Mesodermal cell (in vitro differentiated cells): ENCODE data around the gene POU2AF1.

Experiments
- H3K27ac ChIP-seq: 2 replicates; pipeline ENCODE4 v1.7.0; 2013; ENCODE audit warnings: mild to moderate bottlenecking, low read depth, low read length, moderate library complexity; ENCODE audit not compliant: severe bottlenecking
- H3K36me3 ChIP-seq: 2 replicates; pipeline ENCODE4 v1.7.1; 2013; ENCODE audit warnings: mild to moderate bottlenecking, low read length, moderate library complexity; ENCODE audit not compliant: control insufficient read depth, insufficient read depth
- H3K4me1 ChIP-seq: one replicate; pipeline ENCODE4 v1.7.1; 2013; ENCODE audit warnings: mild to moderate bottlenecking, low read length; ENCODE audit not compliant: insufficient read depth, control insufficient read depth, poor library complexity, severe bottlenecking
- H3K4me3 ChIP-seq: 2 replicates; pipeline ENCODE4 v1.7.0; 2013; ENCODE audit warnings: low read length, control low read depth, mild to moderate bottlenecking; ENCODE audit not compliant: insufficient read depth, poor library complexity, severe bottlenecking; ENCODE audit errors: extremely low read depth
- H3K9me3 ChIP-seq: 2 replicates; pipeline ENCODE4 v1.7.1; 2013; ENCODE audit warnings: mild to moderate bottlenecking, low read length, moderate library complexity; ENCODE audit not compliant: control insufficient read depth
- WGBS, 2 experiments: methylation state at CpG; one replicate each; pipeline ENCODE4 v1.1.5; 2013; ENCODE audit warnings: missing lambda C conversion rate in 2 of 2; ENCODE audit not compliant: insufficient coverage in 2 of 2; 5-methylcytosine and 5-hydroxymethylcytosine counted together

Gene POU2AF1

DNA sequence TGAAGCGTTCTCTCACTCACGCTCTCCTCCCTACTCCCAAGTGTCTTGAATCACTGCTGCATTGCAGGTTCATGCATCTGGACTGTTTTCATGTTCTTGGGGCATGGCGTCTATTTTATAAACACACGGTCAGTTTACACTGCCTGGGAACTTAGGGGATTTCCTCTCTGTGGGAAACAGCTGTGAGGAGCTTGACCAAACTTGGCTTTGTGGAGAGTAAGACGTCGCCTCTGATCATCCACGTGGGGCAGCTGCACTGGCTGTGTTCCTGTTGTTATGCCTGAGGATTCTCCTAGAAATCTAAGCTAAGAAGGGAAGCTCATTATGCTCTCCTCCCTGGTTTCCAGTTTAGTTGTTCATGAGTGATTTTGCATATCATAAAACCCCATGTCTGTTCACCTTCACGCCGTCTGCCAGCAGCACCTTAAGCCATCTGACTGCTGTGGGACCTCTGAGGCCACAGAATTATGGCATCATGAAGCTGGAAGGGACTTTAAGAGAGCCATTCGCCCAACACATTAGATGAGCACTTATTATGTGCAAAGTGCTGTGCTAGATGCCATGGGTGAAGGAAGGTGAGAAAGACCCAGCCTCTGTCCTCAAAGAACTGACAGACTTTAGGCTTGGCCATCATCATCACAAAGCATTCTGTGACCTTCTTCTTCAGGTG is 38.8 kb upstream of the POU2AF1 start:
- H3K4me3 ChIP-seq, result no peak overlapping the region
- no peaks in the 10 kb centered on the region for H3K36me3 ChIP-seq
- H3K27ac ChIP-seq, result no peak overlapping the region
- no peaks in the 10 kb centered on the region for H3K9me3 ChIP-seq
- no peaks in the 10 kb centered on the region for H3K4me1 ChIP-seq
- 89 to 94% methylated on average over 9 to 10 of the region's 10 CpGs for WGBS, 2 experiments

DNA sequence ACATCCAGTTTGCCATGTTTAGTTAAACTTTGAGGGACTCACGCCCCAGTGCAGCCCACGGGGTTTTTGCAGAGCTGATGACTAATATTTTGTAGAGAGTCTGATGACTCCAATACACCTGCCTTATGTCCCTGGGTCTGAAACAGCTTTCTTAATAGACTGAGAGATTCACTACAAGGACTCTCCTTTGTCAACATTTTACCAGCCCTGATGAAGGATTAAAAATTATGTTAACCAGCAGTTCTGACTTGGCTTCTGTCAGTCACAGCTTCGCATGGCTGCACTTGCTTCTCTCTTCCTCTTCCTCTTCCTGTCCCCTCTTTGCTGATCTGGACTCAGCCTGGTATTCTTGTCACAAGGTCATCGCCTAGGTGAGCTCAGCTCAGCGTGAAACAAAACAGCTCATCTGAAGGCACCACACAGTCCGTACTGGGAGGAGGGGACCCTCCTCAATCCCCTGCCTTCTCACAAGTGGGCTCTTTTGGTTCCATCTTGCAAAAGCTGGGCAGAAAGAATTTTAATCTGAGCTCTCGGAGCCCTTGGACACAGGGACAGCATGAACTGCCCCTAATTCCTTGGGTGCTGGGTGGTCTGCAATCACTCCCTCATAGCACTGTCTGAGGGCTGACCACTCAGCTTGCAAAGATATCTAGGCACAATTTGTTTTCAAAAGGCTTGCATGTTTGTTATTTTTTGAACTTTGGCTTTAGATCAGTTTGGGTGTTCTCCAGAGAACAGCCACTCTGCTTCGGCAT is 38.1 kb upstream of the POU2AF1 start:
- whole genome bisulfite sequencing, 2 experiments, result 78 to 85% methylated on average over 5 of the region's 8 CpGs
- Histone ChIP-seq H3K4me1 (no peaks in the 10 kb centered on the region), H3K36me3 (no peaks in the 10 kb centered on the region), H3K4me3 (no peak overlapping the region), H3K27ac (no peak overlapping the region), H3K9me3 (no peaks in the 10 kb centered on the region)

DNA sequence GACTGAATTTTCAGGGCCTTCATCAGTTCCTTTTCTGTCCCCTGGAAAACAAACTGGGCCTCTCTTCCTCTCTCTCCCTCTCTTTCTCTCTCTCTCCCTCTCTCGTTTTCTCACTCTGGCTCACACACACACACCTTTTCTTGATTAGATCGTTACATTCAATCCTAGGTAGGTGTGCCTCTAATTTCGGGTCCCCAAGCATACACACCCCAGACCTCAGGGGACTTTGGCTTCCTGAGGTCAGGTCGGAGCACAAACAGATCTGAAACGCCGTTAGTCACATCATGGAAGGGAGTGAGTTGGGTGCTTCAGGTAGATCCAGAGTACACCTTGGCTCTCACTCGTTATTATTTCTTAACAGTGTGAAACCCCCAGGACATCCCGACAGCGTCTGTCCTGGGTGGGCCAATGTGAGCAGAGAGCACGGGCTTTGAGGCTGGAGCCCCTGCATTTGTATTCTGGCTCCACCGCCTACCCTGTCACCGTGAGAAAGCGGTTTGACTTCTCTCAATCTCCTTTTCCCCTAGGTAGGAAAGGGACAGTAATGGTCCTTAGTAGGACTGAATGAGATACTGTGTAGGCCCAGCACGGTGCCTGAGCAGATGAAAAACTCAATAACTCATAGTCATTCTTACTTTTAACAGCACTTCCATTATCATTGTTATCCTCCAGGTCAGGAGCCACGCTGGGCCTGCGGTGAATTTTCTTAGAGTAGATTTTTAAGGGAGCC is 37.3 kb upstream of the POU2AF1 start:
- Histone ChIP-seq H3K4me1 (no peaks in the 10 kb centered on the region), H3K4me3 (no peak overlapping the region), H3K36me3 (no peaks in the 10 kb centered on the region), H3K27ac (no peak overlapping the region), H3K9me3 (no peaks in the 10 kb centered on the region)
- 81 to 94% methylated on average over 6 to 8 of the region's 16 CpGs for WGBS, 2 experiments

GRCh38 chr11:111414936-111415335 is 35.9 kb upstream of the POU2AF1 start:
- Histone ChIP-seq H3K36me3 (no peaks in the 10 kb centered on the region), H3K9me3 (no peaks in the 10 kb centered on the region), H3K4me1 (no peaks in the 10 kb centered on the region), H3K27ac (no peak overlapping the region), H3K4me3 (no peak overlapping the region)
- 79 to 100% methylated on average over 2 to 3 of the region's 3 CpGs for WGBS, 2 experiments

GRCh38 chr11:111414267-111414931 is 35.3 kb upstream of the POU2AF1 start:
- 83 to 87% methylated on average over 2 to 7 of the region's 9 CpGs for WGBS, 2 experiments
- Histone ChIP-seq H3K27ac (no peak overlapping the region), H3K4me3 (no peak overlapping the region)

DNA sequence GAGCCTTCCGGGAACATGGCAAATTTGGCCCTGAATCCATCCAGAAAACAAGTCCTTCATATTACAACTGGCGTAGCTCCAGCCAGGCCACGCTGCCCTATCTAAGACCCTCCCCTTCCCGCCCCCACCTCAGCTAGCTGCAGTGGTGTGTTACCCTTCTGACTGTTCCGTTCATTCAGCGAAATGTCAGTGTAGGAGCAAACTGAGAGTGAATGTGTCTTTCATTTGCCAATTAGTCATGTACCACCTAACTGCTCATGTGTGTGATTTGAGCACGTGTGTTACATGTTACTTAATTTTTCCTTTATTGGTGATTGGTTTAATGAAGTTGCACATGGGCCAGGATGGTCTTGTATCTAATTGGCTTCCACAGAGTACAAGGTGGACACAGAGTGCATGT is 34.8 kb upstream of the POU2AF1 start:
- 89 to 93% methylated on average over 3 to 7 of the region's 7 CpGs for WGBS, 2 experiments
- Histone ChIP-seq H3K4me1 (no peaks in the 10 kb centered on the region), H3K9me3 (no peaks in the 10 kb centered on the region), H3K27ac (no peak overlapping the region), H3K4me3 (no peak overlapping the region), H3K36me3 (no peaks in the 10 kb centered on the region)

More at GRCh38 chr11:111414267-111414931, 35.3 kb upstream of the POU2AF1 start:
- Histone ChIP-seq H3K36me3 (no peaks in the 10 kb centered on the region), H3K4me1 (no peaks in the 10 kb centered on the region), H3K9me3 (no peaks in the 10 kb centered on the region)

DNA sequence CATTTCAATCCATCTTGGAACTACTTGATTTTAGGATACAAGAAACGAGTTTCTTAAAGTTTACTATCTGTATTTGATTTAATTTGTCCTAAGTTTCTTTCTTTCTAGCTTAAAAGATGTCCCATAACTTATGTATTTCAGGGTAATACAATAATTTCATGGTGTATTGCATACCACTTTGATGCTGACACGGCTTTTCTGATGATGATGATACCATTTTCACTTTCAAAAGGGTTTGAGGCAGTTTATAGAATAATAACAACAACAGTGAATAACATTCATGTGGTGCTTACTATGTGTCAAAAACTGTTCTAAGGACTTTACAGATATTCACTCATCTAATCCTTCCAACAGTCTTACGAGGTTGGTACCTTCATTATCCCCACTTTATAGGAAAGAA is 33.2 kb upstream of the POU2AF1 start:
- WGBS, 2 experiments, result 100% methylated on average over 1 of the region's 3 CpGs

DNA sequence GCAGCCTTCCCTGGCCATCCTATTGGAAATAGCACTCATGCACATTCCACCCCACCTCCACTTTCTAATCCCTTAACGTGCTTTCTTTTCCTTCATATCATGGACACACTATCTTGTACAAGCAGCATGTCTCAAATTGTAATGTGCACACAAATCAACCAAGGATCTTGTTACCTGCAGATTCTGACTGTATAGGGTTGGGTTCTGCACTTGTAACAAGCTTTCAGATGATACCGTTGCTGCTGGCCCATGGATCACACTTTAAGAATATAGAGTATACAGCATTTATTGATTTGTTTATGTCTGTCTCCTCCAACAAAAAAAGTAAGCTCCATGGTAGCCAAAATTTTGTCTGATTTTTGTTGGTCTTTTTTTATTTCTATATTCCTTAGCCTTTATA is 32.4 kb upstream of the POU2AF1 start:
- H3K4me1 ChIP-seq, result no peaks in the 10 kb centered on the region
- no peak overlapping the region for H3K4me3 ChIP-seq
- no peaks in the 10 kb centered on the region for H3K9me3 ChIP-seq
- no peaks in the 10 kb centered on the region for H3K36me3 ChIP-seq
- WGBS, 2 experiments, result no CpG with 5 or more reads among the region's 2 CpGs
- no peak overlapping the region for H3K27ac ChIP-seq

More for the DNA sequence above, 33.2 kb upstream of the POU2AF1 start:
- no peaks in the 10 kb centered on the region for H3K4me1 ChIP-seq
- no peak overlapping the region for H3K27ac ChIP-seq
- H3K9me3 ChIP-seq, result no peaks in the 10 kb centered on the region
- H3K36me3 ChIP-seq, result no peaks in the 10 kb centered on the region
- no peak overlapping the region for H3K4me3 ChIP-seq

DNA sequence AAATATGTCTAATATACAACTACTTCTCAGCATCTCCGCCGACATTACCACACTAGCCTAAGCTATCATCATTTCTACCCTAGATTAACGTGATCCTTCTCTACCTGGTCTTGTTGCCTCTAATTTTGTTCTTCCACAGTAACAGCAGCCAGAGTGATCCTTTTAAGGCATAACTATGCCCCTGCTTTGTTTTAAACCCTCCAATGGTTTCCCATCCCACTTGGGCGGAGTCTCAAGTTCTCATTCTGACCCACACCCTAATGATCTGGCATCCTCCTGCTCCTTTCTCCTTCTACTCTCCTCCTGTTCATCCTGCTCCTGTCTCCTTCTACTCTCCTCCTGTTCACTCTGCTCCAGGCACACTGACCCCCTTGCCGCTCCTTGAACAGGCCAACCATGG is 31.9 kb upstream of the POU2AF1 start:
- Histone ChIP-seq H3K4me3 (no peak overlapping the region), H3K4me1 (no peaks in the 10 kb centered on the region), H3K36me3 (no peaks in the 10 kb centered on the region), H3K27ac (no peak overlapping the region), H3K9me3 (no peaks in the 10 kb centered on the region)
- WGBS, 2 experiments, result 89 to 91% methylated on average over 5 of the region's 5 CpGs

DNA sequence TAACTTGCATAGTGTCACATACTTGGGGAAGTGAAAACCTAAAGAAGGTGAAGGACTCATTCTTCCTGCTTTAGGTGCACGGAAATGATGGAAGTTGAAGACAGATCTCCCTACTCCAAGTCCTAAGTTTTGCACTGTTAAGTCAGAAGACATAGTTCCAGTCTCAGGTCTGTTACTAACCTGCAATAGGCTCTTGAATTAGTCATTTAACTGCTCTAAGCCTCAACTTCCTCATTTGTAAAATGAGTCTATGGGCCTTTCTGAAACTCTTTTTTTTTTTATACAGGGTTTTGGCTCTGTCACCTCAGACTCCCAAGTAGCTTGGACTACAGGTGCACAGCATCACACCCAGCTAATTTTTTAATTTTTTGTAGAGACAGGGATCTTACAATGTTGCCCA is 30.8 kb upstream of the POU2AF1 start:
- Histone ChIP-seq H3K36me3 (no peaks in the 10 kb centered on the region), H3K4me3 (no peak overlapping the region), H3K4me1 (no peaks in the 10 kb centered on the region), H3K9me3 (no peaks in the 10 kb centered on the region), H3K27ac (no peak overlapping the region)
- 83% methylated on average over 1 of the region's 1 CpG; no CpG with 5 or more reads in 1 of the 2 experiments for WGBS, 2 experiments
